Middle frontal gyrus (tissue), 1 donor: ENCODE results near the gene KIRREL3.

Experiments used
- DNase-seq: peaks from one replicate; pipeline ENCODE4 v3.0.0-alpha.2; 2015; ENCODE audit warnings: low spot score; ENCODE audit errors: extremely low spot score

Gene KIRREL3

GRCh38 chr11:126452241-126453101 lies 548.1 kb downstream of the KIRREL3 start:
- no peak for DNase-seq

GRCh38 chr11:126451211-126451802 lies 549.3 kb downstream of the KIRREL3 start:
- no peak for DNase-seq

- no peak for DNase-seq
These were observed 549.8 kb downstream of the KIRREL3 start for GRCh38 chr11:126450806-126451205.

- no peak for DNase-seq
These were observed 550.4 kb downstream of the KIRREL3 start for GRCh38 chr11:126450198-126450597.

- no peak for DNase-seq
These were observed 554.0 kb downstream of the KIRREL3 start for GRCh38 chr11:126446581-126446980.

GRCh38 chr11:126444072-126444471 lies 556.5 kb downstream of the KIRREL3 start:
- DNase-seq: no peak

GRCh38 chr11:126443120-126443519 lies 557.5 kb downstream of the KIRREL3 start:
- no peak for DNase-seq

- peak; percentile 72 for DNase-seq
These were observed 559.6 kb downstream of the KIRREL3 start for GRCh38 chr11:126440792-126441514.

GRCh38 chr11:126440276-126440675 lies 560.3 kb downstream of the KIRREL3 start:
- DNase-seq: no peak

- DNase-seq: no peak
These were observed 561.9 kb downstream of the KIRREL3 start for GRCh38 chr11:126438691-126439090.

- DNase-seq: no peak
These were observed 562.3 kb downstream of the KIRREL3 start for GRCh38 chr11:126438272-126438671.

GRCh38 chr11:126437731-126438130 lies 562.8 kb downstream of the KIRREL3 start:
- no peak for DNase-seq

GRCh38 chr11:126436209-126436755 lies 564.3 kb downstream of the KIRREL3 start:
- DNase-seq: no peak

GRCh38 chr11:126434950-126435335 lies 565.6 kb downstream of the KIRREL3 start:
- DNase-seq: no peak

GRCh38 chr11:126433989-126434949 lies 566.3 kb downstream of the KIRREL3 start:
- no peak for DNase-seq

GRCh38 chr11:126433244-126433846 lies 567.2 kb downstream of the KIRREL3 start:
- DNase-seq: no peak

- no peak for DNase-seq
These were observed 568.0 kb downstream of the KIRREL3 start for GRCh38 chr11:126432525-126432924.

- DNase-seq: no peak
These were observed 568.5 kb downstream of the KIRREL3 start for GRCh38 chr11:126432065-126432461.

GRCh38 chr11:126431401-126432064 lies 569.0 kb downstream of the KIRREL3 start:
- DNase-seq: no peak
